A549 (cell line): ENCODE measurements around the gene ANGPT4.

ENCODE experiments used
- CTCF ChIP-seq: fragments of >200 bp; sonication (Bioruptor Twin); formaldehyde crosslinking; IDR thresholded peaks from 3 replicates; pipeline ENCODE4 v1.5.1; 2016
- EP300 ChIP-seq, 2 experiments: fragments of >200 bp; sonication (Bioruptor Twin); formaldehyde crosslinking; IDR thresholded peaks; 2 replicates in 1 of 2; 3 replicates in 1 of 2; pipeline ENCODE4 v1.6.1; 2016 to 2017
- KDM1A ChIP-seq: fragments of 200-600 bp; sonication (generic); IDR thresholded peaks from 2 replicates; pipeline ENCODE4 v1.6.1; 2016; ENCODE audit warnings: low read depth, mild to moderate bottlenecking
- MAZ ChIP-seq: fragments of 150-350 bp; IDR thresholded peaks from 2 replicates; pipeline ENCODE4 v1.6.1; 2014; ENCODE audit warnings: antibody characterized with exemption, low read depth, low read length, borderline replicate concordance
- NR3C1 ChIP-seq: fragments of >200 bp; sonication (Bioruptor Twin); formaldehyde crosslinking; IDR thresholded peaks from 3 replicates; pipeline ENCODE4 v1.6.1; 2017
- RFX5 ChIP-seq: fragments of 450-650 bp; IDR thresholded peaks from 2 replicates; pipeline ENCODE4 v1.7.1; 2014; ENCODE audit warnings: antibody characterized with exemption, mild to moderate bottlenecking, moderate library complexity

- TF ChIP-seq CTCF (no peak), NR3C1 (no peak), EP300 (IDR thresholded peaks at IDR 0.05) (no peak), KDM1A (no peak), RFX5 (no peak), MAZ (no peak)
These were observed 74.3 kb downstream of the ANGPT4 start for GRCh38 chr20:841568-842546.
